Measurements from ENCODE around the gene IMMP2L.

IMMP2L gene

GRCh38 chr7:111410899-111411298, 151.4 kb downstream of the IMMP2L start:
- Histone ChIP-seq H3K27ac (no peak overlapping the region), H3K36me3 (no peaks in the 10 kb centered on the region), H3K4me3 (ENCODE audit: low read depth in 1 of 2, low read length in 1 of 2) (no peak overlapping the region), H3K4me1 (ENCODE audit: control insufficient read depth in 1 of 2, insufficient read depth in 1 of 2, low read depth in 1 of 2, low read length in 1 of 2) (no peaks in the 10 kb centered on the region), H3K9me3 (no peaks in the 10 kb centered on the region), H3K27me3 (no peaks in the 10 kb centered on the region)
- TF ChIP-seq, protein P1, sequence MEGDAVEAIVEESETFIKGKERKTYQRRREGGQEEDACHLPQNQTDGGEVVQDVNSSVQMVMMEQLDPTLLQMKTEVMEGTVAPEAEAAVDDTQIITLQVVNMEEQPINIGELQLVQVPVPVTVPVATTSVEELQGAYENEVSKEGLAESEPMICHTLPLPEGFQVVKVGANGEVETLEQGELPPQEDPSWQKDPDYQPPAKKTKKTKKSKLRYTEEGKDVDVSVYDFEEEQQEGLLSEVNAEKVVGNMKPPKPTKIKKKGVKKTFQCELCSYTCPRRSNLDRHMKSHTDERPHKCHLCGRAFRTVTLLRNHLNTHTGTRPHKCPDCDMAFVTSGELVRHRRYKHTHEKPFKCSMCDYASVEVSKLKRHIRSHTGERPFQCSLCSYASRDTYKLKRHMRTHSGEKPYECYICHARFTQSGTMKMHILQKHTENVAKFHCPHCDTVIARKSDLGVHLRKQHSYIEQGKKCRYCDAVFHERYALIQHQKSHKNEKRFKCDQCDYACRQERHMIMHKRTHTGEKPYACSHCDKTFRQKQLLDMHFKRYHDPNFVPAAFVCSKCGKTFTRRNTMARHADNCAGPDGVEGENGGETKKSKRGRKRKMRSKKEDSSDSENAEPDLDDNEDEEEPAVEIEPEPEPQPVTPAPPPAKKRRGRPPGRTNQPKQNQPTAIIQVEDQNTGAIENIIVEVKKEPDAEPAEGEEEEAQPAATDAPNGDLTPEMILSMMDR (IDR thresholded peaks at IDR 0.05) = no peak

GRCh38 chr7:111409714-111410422, 152.4 kb downstream of the IMMP2L start:
- H3K4me1 ChIP-seq (ENCODE audit: control insufficient read depth in 1 of 2, insufficient read depth in 1 of 2, low read depth in 1 of 2, low read length in 1 of 2) = no peaks in the 10 kb centered on the region
- H3K4me3 ChIP-seq (ENCODE audit: low read depth in 1 of 2, low read length in 1 of 2) = no peak overlapping the region
- no peaks in the 10 kb centered on the region for H3K9me3 ChIP-seq
- H3K27me3 ChIP-seq = no peaks in the 10 kb centered on the region
- H3K36me3 ChIP-seq = no peaks in the 10 kb centered on the region
- H3K27ac ChIP-seq = no peak overlapping the region
- TF ChIP-seq, protein P1 (IDR thresholded peaks at IDR 0.05) = no peak

- Histone ChIP-seq H3K27ac (no peak overlapping the region), H3K27me3 (no peaks in the 10 kb centered on the region), H3K4me3 (ENCODE audit: low read depth in 1 of 2, low read length in 1 of 2) (no peak overlapping the region), H3K36me3 (no peaks in the 10 kb centered on the region), H3K4me1 (ENCODE audit: control insufficient read depth in 1 of 2, insufficient read depth in 1 of 2, low read depth in 1 of 2, low read length in 1 of 2) (no peaks in the 10 kb centered on the region), H3K9me3 (no peaks in the 10 kb centered on the region)
- TF ChIP-seq, protein P1 (IDR thresholded peaks at IDR 0.05) = no peak
Measured at GRCh38 chr7:111408724-111409123, 153.6 kb downstream of the IMMP2L start.

- TF ChIP-seq, protein P1 (IDR thresholded peaks at IDR 0.05) = no peak
- H3K27ac ChIP-seq = no peak overlapping the region
- H3K27me3 ChIP-seq = no peaks in the 10 kb centered on the region
- no peak overlapping the region for H3K4me3 ChIP-seq (ENCODE audit: low read depth in 1 of 2, low read length in 1 of 2)
- no peaks in the 10 kb centered on the region for H3K36me3 ChIP-seq
- no peaks in the 10 kb centered on the region for H3K4me1 ChIP-seq (ENCODE audit: control insufficient read depth in 1 of 2, insufficient read depth in 1 of 2, low read depth in 1 of 2, low read length in 1 of 2)
- no peaks in the 10 kb centered on the region for H3K9me3 ChIP-seq
Measured at GRCh38 chr7:111407258-111407657, 155.0 kb downstream of the IMMP2L start.

DNA sequence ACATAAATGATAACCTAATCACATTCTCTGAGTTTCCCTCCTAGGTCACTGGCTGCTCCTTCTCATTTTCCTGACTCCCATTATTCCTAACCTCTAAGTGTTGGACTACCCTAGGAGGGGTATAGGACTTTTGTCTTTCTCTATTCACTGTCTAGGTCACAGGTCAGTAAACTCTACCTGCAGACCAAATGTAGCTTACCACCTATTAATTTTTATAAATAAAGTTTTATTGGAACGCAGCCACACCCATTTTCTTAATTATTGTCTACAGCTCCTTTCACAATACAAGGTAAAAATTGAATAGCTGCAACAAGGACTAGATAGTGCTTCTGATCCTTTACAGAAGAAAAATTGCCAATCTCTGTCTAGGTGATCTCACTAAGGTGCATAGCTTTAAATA, 156.7 kb downstream of the IMMP2L start:
- Histone ChIP-seq H3K36me3 (no peaks in the 10 kb centered on the region), H3K27me3 (no peaks in the 10 kb centered on the region), H3K4me3 (ENCODE audit: low read depth in 1 of 2, low read length in 1 of 2) (no peak overlapping the region), H3K9me3 (no peaks in the 10 kb centered on the region), H3K4me1 (ENCODE audit: control insufficient read depth in 1 of 2, insufficient read depth in 1 of 2, low read depth in 1 of 2, low read length in 1 of 2) (no peaks in the 10 kb centered on the region), H3K27ac (no peak overlapping the region)
- TF ChIP-seq, protein P1 (IDR thresholded peaks at IDR 0.05) = no peak
